GM18511 (cell line): Measurements from ENCODE around the gene CABP2.
"Not testable (repeated sequence)": the region's sequence is repeated elsewhere in the genome, so short reads cannot be mapped to it uniquely, and the experiment has no call there.

Experiments used
- ATAC-seq: cut with Tn5 transposase; IDR thresholded peaks from one replicate; pipeline ENCODE4 v1.9.1; 2021; ENCODE audit warnings: mild to moderate bottlenecking, moderate library complexity; ENCODE audit not compliant: unreplicated experiment

CABP2 gene

DNA sequence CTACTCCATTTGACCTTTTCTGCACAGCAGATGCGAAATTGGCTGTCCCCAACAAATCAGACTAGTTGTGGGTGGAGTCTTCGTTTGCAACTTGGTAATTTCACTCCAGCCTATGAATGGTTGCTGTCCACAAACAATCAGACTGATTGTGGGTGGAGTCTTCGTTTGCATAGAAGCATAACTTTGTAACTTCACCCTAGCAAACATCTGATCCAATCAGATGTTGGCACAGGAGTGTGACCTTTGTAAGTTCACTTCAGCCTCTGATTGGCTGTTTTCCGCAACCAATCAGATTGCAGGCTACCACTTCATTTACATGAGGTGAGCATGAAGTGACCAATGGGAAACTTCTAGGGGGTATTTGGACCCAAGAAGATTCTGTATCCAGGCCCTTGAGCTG, 16.3 kb upstream of the CABP2 start:
- no peak for ATAC-seq

DNA sequence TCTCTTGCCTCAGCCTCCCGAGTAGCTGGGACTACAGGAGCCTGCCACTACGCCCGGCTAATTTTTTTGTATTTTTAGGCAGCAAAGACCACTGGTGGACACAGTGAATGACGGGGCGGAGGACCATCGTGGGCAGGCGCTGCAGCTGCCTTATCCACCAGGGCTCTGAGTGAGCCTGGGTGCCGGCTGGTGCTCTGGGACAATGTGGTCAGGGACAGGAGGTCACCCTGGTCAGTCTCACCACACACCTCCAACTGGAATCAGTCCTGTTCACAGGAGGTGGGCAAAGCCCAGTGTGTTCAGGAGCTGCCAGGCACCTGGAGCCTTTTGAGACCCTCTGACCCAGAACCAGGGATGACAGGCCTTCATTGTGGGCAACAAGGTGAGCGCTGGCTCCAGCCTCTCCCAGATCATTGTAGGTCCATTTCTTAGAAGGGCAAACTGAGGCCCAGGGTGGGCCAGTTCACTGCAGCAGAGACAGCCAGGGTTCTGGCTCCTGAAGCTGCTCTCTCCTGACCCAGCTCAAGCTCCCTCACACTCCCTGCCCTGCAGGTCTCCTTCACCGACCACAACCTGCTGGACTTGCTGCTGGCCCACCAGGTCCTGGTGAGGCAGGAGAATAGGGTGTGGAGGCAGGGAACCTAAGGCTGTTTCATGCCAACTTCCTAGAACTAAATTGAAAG, 15.7 kb upstream of the CABP2 start:
- no peak for ATAC-seq

DNA sequence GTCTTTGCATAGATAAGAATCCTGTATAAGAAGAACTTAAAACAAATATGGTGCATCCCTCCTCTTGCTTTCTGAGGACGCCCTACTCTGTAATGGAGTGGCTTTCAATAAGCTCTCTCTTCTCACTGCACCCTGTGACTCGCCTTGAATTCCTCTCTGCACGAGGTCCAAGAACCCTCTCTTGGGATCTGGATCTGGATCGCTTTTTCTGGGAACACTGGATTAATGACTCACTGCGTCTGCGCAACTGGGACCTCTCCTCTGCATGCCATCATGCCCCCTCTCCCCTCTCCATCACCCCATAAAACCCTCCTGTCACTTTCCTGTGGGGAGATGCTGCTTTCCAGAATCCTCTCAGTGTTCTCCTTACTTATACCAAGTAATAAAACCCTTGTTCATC, 15.1 kb upstream of the CABP2 start:
- no peak for ATAC-seq

DNA sequence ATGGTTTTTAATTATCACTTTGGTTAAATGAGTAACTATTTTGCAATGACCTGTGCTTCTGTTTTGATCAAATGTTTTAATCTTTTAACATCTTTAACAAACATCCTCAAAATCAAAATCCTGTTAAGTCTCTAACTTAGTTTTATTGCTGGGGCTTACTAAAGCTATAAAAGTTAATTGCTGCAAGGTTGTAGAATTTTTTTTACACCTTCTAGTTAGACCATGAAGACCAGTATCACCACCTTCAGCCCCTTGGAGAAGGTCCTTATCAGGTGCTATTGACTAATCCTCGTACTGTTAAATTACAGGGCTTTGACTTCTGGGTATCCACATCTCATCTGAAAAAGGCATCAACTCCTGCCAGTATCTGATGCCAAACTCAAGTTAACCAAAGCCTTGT, 12.3 kb upstream of the CABP2 start:
- no peak for ATAC-seq

DNA sequence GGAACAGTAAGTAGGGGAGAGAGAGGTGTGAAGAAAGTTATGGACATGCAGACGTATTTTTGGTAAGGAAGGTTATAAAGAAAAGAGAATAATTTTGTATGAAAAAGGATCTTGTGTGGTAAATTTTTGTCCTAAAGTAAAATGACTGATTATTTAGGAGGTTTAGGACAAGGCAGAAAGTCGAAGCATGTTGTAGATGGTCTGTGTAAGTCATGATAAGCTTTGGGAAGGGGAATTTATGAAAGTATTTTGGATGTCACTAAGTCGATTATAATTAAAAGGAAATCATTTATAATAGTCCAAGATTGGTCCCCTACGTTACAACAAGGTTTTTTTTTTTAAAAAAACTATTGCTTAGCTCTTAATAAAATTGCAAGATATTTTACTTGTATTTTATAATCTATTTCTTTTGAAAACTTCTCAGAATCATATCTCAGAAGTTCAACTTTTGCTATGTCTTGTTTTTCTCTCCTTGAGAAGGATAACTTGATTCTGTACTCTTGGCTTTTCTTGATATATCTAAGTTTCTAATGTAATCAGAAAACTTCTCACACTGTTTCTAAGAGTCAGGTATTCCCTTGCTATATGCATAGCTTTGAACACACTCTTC, 10.9 kb upstream of the CABP2 start:
- ATAC-seq, result no peak

DNA sequence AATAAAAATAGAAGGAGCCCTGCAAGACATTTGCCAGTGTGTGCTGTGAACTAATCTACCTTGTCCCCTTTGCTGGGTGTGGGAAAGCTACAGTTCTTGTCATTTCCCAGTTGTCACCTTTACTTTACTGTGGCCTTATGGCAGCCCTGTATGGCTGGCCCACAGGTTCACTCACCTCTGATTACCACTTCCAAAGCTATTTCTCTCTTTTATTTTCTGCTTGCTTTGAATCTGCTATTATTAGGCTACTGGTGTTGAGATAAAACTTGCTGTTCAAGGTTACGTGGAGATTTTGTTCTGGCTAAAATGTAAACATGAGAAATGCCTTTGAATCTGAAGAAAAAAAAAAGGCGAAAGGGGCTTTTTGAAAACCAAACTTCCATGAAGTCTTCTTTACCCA, 9.6 kb upstream of the CABP2 start:
- ATAC-seq, result no peak

DNA sequence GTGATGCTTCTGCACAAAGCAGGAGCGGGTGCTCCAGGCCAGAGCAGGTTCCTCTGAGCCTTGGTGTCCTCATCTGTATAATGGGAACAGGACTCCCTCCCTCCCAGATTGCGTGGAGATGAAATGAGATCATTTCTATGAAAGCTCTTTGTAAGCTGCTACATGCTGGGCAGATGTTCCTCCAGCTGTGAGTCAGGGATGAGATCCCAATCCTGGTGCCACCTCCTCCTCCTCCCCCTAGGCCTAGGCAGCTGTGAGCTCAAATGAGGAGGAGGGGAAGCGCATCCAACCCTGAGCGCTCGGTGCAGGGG, 7.0 kb upstream of the CABP2 start:
- no peak for ATAC-seq

DNA sequence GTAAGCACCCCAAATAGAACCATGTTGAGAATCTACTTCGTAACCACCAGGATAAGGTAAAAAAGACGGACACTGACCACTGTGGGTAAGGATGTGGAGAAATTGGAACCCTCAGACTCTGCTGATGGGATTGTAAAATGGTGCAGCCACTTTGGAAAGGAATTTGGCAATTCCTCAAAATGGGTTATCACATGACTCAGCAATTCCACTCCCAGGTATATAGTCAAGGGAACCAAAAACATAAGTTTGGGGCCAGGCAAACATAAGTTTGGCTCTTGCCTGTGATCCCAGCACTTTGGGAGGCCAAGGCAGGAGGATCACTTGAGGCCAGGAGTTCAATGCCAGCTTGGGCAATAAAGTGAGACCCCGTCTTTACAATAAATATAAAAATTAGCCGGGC, 5.1 kb upstream of the CABP2 start:
- ATAC-seq, result no peak

DNA sequence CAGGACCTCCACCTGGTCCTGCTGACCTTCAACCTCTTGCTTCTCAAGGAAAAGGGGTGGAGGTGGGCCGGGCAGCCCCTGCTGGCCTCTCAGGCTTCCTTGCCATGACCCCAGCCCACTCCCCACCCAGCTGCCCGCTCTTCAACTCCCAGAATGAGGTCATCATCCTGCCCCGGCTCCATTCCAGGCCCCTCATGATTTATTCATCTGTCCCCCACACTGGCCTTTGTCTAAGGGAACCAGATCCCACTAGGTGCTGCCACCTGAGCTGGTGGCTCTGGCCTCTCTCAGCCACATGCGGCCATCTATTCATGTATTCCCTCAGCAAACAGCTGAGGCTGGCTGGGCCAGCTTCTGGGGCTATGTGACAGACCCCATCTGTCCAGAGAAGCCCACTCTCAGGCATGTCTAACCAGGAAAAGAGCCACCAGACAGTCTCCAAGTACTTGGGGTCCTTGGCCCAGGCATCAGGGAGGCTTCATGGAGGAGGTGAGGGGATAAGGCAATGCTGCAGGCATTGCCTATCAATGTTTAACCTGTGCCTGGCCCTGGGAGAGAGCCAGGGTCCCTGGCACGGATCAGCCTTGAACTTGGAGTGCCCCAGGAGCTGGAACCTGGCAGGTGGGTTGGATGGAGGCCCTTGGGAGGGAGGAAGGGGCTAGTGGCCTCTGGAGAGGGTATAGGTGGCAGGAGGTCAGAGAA, 2.2 kb upstream of the CABP2 start:
- no peak for ATAC-seq

DNA sequence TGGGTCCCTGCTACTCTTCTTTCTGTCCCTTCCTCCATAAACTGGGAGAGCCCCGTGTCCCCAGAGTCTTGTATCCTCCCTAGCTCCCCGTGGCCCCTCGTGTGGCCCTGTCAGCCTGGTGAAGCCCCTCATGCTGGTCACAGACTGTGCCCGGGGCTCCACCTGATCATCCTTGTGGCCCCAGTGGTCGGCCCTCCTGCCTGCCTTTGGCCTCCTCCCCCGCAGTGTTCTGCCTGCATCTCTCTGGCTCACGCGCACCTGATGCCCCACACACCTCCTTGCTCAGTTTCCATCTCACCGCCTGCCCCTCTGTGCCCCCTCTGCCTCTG, 1.2 kb upstream of the CABP2 start:
- no peak for ATAC-seq

DNA sequence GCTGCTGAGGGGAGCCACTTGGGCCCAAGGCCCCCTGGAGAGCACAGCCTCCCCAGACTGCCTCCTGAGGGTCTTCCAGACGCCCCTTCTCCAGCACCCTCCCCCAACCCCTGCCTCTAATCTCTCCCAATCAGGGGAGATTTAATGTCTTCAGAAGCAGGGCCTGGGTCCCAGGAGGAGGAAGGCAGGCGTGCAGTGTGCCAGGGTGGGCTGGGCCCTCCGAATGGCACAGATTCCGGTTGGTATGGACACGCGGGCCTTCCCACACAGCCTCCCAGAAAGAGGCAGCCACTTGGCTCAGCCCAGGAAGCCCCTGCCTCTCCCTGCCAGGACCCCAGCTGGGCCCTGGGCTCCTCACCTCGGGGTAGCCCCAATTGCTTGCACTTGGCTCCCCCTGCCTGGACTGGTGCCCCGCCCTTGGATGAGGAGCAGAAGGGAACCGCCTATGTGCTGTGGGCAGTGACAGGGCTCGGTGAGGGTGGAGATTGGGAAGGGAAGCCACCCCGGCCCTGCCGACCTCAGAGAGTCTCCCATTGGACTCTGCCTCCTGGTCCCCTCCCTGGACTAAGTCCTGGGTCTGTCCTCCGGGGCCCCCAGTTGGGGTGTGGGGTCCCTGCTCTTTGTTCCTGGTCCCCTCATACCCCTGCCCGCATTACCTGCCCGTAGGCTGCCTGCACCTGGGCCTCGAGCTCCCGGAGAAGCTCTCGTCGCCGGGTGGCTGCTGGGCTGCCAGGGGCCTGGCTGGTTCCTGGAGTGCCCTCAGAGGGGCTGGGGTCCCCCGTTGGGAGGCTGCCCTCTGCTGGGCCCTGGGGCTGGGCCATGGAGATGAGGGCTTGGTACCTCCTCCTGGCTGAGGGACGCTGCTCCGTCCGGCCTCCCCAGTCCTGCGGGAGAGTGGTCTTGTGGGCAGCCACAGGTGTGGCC, 572 bp upstream of the CABP2 start:
- no peak for ATAC-seq

DNA sequence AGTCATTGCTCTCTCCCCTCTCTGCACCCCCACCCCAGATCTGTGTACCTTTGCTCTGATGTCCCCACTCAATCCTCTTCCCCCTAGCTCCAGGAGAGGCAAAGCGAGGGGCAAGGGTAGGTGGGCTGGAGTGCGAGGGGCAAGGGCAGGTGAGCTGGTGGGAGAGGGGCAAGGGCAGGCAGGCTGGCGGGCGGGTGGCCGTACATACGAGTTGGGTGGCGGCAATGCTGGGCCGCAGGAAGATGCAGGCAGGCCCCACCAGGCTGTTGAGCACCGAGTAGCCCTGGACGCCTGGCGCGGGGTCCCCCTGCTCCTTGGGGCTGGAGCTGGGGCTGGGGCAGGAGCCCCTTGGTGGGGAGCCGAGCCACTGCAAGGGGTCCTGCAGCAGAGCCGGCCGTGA, 908 bp downstream of the CABP2 start:
- no peak for ATAC-seq

DNA sequence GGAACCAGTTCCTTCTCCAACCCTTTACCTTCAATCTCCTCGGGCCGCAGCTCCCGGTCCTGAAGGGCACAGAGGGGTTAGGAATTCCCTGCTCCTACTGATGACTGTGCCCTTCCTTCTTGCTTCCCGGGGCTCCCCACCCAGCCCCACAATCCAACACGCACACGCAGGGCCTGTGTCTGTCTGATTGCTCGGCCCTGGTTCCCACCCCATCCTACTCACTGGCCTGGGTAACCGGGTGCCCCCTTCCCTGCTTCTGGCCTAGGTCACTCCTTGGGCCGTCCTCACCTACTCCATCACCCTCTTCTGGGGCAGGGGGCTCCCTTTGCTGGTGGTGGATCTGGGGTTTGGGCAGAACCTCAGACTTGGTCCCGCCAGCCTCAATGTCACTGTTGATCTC, 1.3 kb downstream of the CABP2 start:
- ATAC-seq, result no peak

DNA sequence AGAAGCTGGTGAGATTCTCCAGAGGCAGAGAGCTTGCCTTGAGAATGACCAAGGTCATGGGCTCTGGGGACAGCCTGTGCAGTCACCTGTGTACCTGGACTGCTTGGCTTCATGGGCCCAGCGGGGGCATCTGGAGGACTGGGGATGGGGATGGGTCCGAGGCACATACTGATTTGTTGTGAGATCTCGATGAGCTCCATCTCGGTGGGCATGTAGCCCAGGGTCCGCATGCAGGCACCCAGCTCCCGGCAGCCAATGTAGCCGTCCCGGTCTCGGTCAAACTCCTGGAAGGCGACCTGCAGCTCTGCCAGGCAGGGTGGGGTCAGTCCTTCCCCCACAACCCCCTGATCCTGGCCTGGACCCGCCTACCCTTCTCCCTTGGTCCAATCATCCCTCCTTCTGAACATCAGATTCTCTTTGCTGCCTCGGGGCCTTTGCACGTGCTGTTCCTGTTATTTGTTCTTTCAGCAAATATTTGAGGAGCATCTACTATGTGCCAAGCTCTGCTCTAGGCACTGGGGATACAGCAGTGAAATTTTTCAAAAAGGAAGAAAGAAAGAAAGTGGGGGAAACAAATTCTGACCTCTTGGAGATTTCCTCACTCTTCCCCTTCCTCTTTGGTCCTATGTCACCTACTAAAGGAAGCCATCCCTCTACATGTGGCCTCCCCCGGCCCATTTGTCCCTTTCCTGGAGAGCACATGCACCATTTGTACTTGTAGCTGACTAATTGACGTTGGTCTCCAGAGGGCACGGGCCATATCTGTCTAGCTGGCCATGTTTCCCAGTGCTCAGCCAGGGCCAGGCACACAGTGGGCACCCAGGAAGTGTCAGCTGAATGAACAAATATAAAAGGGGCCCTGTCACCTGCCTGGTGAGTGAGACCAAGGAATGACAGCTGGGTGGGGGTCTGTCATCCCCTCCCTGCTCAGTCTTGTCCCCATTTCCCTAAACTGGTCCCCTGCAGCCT, 2.1 kb downstream of the CABP2 start:
- ATAC-seq, result no peak

DNA sequence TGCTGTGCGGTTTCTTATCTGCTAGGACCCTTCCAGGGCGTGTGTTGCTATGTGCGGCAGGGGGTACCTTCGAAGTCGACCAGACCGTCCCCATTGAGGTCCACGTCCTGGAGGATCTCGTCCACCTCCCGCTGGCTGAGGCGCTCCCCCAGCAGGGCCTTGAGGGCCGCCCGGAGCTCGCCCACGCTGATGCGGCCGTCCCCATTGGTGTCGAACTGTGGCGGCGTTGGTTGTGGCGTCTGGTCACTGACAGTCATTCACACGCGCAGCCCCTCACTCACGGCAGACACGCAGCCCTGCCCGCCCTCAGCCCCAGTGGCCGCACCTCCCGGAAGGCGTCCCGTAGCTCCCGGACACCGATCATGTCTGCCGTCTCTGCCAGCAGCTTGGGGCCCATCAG, 3.5 kb downstream of the CABP2 start:
- ATAC-seq, result no peak

DNA sequence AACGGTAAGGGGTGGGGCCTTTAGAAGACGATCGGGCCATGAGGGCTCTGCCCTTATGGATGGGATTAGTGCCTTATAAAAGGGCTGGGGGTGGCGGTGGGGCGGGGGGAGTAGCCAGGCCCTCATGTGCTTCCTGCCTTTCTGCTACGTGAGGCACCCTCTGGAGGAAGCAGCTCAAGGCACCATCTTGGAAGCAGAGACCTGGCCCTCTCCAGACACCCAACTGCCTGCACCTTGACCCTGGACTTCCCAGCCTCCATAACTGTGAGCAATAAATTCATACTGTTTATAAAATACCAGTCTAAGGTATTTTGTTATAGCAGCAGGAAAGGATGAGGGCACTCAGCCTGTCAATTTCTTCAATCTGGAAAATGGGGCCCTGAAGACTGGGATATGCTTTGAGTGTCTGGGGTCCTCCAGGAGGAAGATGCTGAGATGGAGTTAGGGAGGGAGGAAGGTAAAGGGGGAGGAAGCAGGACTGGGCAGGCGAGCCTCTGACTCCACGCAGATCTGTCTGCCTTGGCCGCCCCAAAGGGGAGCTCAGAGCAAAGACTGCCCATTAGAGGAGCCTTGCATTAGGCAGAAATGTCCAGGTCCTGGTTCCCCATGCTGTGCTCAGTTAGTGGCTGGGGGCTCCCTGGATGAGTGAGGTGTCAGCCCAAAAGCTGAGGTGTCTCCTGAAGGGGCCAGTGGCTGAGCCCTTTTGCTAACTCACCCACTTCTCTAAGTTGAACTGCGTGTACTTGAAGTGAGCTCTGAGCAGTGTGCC, 5.3 kb downstream of the CABP2 start:
- no peak for ATAC-seq

DNA sequence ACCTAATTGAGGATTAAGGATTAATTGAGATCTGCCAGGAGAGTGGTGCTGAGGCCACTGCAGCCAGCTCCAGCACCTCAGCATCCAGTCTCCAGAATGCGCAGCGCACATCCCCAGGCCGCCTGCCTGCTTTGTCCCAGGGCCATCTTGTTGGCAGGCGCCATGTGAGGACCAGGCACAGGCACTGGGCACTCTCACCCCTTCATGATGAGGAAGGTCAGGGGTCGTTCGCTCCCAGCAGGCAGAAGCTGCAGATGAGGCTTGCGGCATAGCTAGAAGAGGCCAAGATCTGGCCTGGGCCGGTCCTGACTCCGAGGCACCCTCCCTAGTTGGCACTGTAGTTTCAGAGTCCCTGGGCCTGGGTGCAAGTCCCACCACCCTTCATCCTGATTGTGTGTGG, 6.4 kb downstream of the CABP2 start:
- no peak for ATAC-seq

DNA sequence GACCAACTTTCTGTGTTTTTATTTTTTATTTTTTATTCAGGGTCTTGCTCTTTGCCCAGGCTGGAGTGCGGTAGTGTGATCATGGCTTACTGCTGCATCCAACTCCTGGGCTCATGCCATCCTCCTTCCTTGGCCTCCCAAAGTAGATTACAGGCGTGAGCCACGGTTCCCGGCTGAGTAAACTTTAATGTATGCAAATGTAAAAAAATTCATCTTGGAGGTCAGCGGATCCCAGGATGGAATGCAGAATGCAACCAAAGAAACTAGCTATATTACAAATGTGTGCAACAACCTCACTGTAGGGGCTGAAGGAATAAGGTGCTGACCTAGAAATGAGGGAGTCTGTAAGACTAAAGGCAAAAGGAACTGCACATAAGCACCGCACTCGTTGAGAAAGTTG, 9.1 kb downstream of the CABP2 start:
- no peak for ATAC-seq

DNA sequence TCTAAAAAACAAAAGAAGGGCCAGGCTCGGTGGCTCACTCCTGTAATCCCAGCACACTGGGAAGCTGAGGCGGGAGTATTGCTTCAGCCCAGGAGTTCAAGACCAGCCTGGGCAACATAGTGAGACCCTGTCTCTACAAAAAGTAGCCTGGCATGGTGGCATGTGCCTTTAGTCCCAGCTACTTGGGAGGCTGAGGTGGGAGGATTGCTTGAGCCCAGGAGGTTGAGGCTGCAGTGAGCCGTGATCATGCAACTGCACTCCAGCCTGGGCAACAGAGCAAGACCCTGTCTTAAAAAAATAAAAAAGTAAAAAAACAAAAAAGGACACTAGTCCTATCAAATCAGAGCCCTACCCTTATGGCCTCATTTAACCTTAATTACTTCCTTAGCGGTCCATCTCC, 11.7 kb downstream of the CABP2 start:
- not testable (repeated sequence) for ATAC-seq

DNA sequence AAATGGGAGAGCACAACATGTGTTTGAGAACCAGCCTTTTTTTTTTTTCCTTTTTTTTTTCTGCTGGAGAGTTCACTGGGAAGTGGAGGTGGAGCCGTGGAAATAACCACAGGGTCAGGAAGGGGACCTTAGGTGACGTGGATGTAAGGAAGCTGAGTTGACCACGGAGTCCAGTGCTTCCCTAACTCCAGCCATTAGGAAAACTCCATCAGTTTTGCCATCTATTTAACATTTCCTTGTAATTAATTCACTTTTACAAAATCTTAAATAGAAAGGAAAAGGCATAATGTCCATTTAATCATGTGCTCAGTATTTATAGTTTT, 13.3 kb downstream of the CABP2 start:
- ATAC-seq, result no peak
